H9 (cell line): Measurements from ENCODE around the gene UBE2U. TPM values are rescaled to one million over a fixed set of nuclear protein-coding genes. Genes with fewer than 3 reads are reported as not detected.

Experiments used
- DNase-seq: peaks from one replicate; pipeline ENCODE4 v3.0.0-alpha.2; 2017
- H2AFZ ChIP-seq: one replicate; pipeline ENCODE4 v1.6.1; 2013; ENCODE audit warnings: mild to moderate bottlenecking, low read length, control low read depth, moderate library complexity
- H2AK5ac ChIP-seq: 2 replicates; pipeline ENCODE4 v1.6.1; 2013; ENCODE audit warnings: low read length, control low read depth, mixed read lengths; ENCODE audit not compliant: insufficient read length
- H2BK120ac ChIP-seq: one replicate; pipeline ENCODE4 v1.6.1; 2013; ENCODE audit warnings: low read depth, mild to moderate bottlenecking, low read length, control low read depth, inconsistent platforms; ENCODE audit not compliant: poor library complexity, severe bottlenecking
- H2BK12ac ChIP-seq: 2 replicates; pipeline ENCODE4 v1.6.1; 2013; ENCODE audit warnings: low read length, control low read depth, mixed read lengths, low read depth; ENCODE audit not compliant: insufficient read length
- H2BK15ac ChIP-seq: 2 replicates; pipeline ENCODE4 v1.6.1; 2013; ENCODE audit warnings: low read depth, low read length, control low read depth
- H2BK20ac ChIP-seq: one replicate; pipeline ENCODE4 v1.6.1; 2013; ENCODE audit warnings: low read depth, mild to moderate bottlenecking, low read length, control low read depth, inconsistent platforms; ENCODE audit not compliant: poor library complexity, severe bottlenecking
- H2BK5ac ChIP-seq: 2 replicates; pipeline ENCODE4 v1.6.1; 2013; ENCODE audit warnings: low read length, control low read depth, mixed read lengths; ENCODE audit not compliant: insufficient read length
- H3K14ac ChIP-seq: 2 replicates; pipeline ENCODE4 v1.6.1; 2013; ENCODE audit warnings: low read length, control low read depth; ENCODE audit not compliant: insufficient read depth
- H3K18ac ChIP-seq: 2 replicates; pipeline ENCODE4 v1.6.1; 2013; ENCODE audit warnings: low read depth, mild to moderate bottlenecking, mixed read lengths, low read length, control low read depth; ENCODE audit not compliant: insufficient read length
- H3K23ac ChIP-seq: 2 replicates; pipeline ENCODE4 v1.6.1; 2013; ENCODE audit warnings: low read length, control low read depth, mixed read lengths, low read depth; ENCODE audit not compliant: insufficient read length
- H3K23me2 ChIP-seq: 2 replicates; pipeline ENCODE4 v1.6.1; 2013; ENCODE audit warnings: low read depth, mild to moderate bottlenecking, mixed read lengths, low read length, control low read depth; ENCODE audit not compliant: insufficient read length, poor library complexity, severe bottlenecking
- H3K27ac ChIP-seq: 2 replicates; pipeline ENCODE4 v1.5.1; 2013; ENCODE audit warnings: low read length, control low read depth, mixed read lengths, low read depth; ENCODE audit not compliant: insufficient read length
- H3K27me3 ChIP-seq: 2 replicates; pipeline ENCODE4 v1.6.1; 2013; ENCODE audit warnings: low read length, control low read depth, inconsistent platforms; ENCODE audit not compliant: insufficient read depth
- H3K4ac ChIP-seq: 2 replicates; pipeline ENCODE4 v1.6.1; 2013; ENCODE audit warnings: low read depth, mild to moderate bottlenecking, control low read depth, inconsistent platforms, low read length, moderate library complexity
- H3K4me1 ChIP-seq: 2 replicates; pipeline ENCODE4 v1.6.1; 2013; ENCODE audit warnings: low read length, control low read depth, inconsistent platforms; ENCODE audit not compliant: insufficient read depth
- H3K4me2 ChIP-seq: 2 replicates; pipeline ENCODE4 v1.6.1; 2013; ENCODE audit warnings: low read length, control low read depth, mixed read lengths; ENCODE audit not compliant: insufficient read length, insufficient read depth
- H3K56ac ChIP-seq: 2 replicates; pipeline ENCODE4 v1.6.1; 2013; ENCODE audit warnings: low read depth, mild to moderate bottlenecking, mixed read lengths, low read length, control low read depth; ENCODE audit not compliant: insufficient read length
- H3K79me1 ChIP-seq: 2 replicates; pipeline ENCODE4 v1.6.1; 2013; ENCODE audit warnings: low read depth, mild to moderate bottlenecking, moderate library complexity, low read length, control low read depth, inconsistent platforms; ENCODE audit not compliant: insufficient read depth, poor library complexity, severe bottlenecking
- H3K79me2 ChIP-seq: 2 replicates; pipeline ENCODE4 v1.6.1; 2013; ENCODE audit warnings: low read length, control low read depth, inconsistent platforms; ENCODE audit not compliant: insufficient read depth
- H3K9ac ChIP-seq: 2 replicates; pipeline ENCODE4 v1.6.1; 2013; ENCODE audit warnings: low read length, control low read depth, mixed read lengths; ENCODE audit not compliant: insufficient read length; ENCODE audit errors: extremely low read depth
- H3K9me3 ChIP-seq: one replicate; pipeline ENCODE4 v1.6.1; 2013; ENCODE audit warnings: low read depth, low read length, inconsistent platforms; ENCODE audit not compliant: control insufficient read depth
- H3T11ph ChIP-seq: one replicate; pipeline ENCODE4 v1.6.1; 2013; ENCODE audit warnings: mild to moderate bottlenecking, low read length, control low read depth, inconsistent platforms
- H4K20me1 ChIP-seq: one replicate; pipeline ENCODE4 v1.6.1; 2013; ENCODE audit not compliant: control insufficient read depth, insufficient read length, insufficient read depth
- H4K5ac ChIP-seq: 2 replicates; pipeline ENCODE4 v1.6.1; 2013; ENCODE audit warnings: low read depth, mild to moderate bottlenecking, mixed read lengths, low read length, control low read depth; ENCODE audit not compliant: insufficient read length
- H4K8ac ChIP-seq: replicated peaks from 2 replicates; pipeline ENCODE4 v1.6.1; 2013; ENCODE audit warnings: low read length, control low read depth, mixed read lengths, low read depth; ENCODE audit not compliant: insufficient read length
- H4K91ac ChIP-seq: 2 replicates; pipeline ENCODE4 v1.6.1; 2013; ENCODE audit warnings: low read depth, mild to moderate bottlenecking, moderate library complexity, mixed read lengths, low read length, control low read depth; ENCODE audit not compliant: insufficient read length
- H3K27ac Mint-ChIP-seq, 3 experiments: 2 replicates in 2 of 3; 3 replicates in 1 of 3; pipeline ENCODE4 v1.8.0; 2020 to 2021; ENCODE audit warnings: mixed read lengths in 3 of 3, mild to moderate bottlenecking in 1 of 3, moderate library complexity in 1 of 3
- H3K27me3 Mint-ChIP-seq: 2 replicates; pipeline ENCODE4 v1.8.0; 2021; ENCODE audit warnings: low read depth, mild to moderate bottlenecking, moderate library complexity, mixed read lengths
- H3K36me3 Mint-ChIP-seq, 3 experiments: 2 replicates in 2 of 3; 3 replicates in 1 of 3; pipeline ENCODE4 v1.8.0; 2020 to 2021; ENCODE audit warnings: low read depth in 3 of 3, mixed read lengths in 3 of 3; ENCODE audit not compliant: insufficient read depth in 1 of 3
- H3K4me1 Mint-ChIP-seq, 2 experiments: 2 replicates each; pipeline ENCODE4 v1.8.0; 2020; ENCODE audit warnings: mixed read lengths in 2 of 2
- H3K4me3 Mint-ChIP-seq, 2 experiments: 2 replicates in 1 of 2; 3 replicates in 1 of 2; pipeline ENCODE4 v1.8.0; 2020 to 2021; ENCODE audit warnings: mild to moderate bottlenecking in 2 of 2, mixed read lengths in 2 of 2, moderate library complexity in 1 of 2
- H3K9me3 Mint-ChIP-seq, 2 experiments: 2 replicates in 1 of 2; 3 replicates in 1 of 2; pipeline ENCODE4 v1.8.0; 2020; ENCODE audit warnings: mild to moderate bottlenecking in 2 of 2, mixed read lengths in 2 of 2, moderate library complexity in 1 of 2
- CTCF ChIP-seq: fragments of 200-600 bp; sonication (generic); conservative IDR thresholded peaks from 3 replicates; pipeline ENCODE4 v1.8.0; 2021; ENCODE audit warnings: antibody characterized with exemption, mild to moderate bottlenecking
- WGBS: extraction: QIAGEN DNeasy Blood & Tissue Kit; methylation state at CpG from one replicate; pipeline ENCODE4 v1.1.7; 2013; ENCODE audit warnings: missing lambda C conversion rate, low lambda C conversion rate, mixed read lengths; ENCODE audit not compliant: insufficient read length; ENCODE audit errors: extremely low coverage; 5-methylcytosine and 5-hydroxymethylcytosine counted together
- total RNA-seq: library from RNA; stranded (reverse); gene quantifications from 2 replicates; pipeline ENCODE4 v1.2.1, GENCODE V29; 2021

Gene UBE2U
- total RNA-seq, 1 experiment from 2014 or later = not detected

GRCh38 chr1:64246294-64246917 is 43.0 kb downstream of the UBE2U start:
- peaks cover 13% of the 10 kb centered on the region; the same call in 1 of the 2 replicates for H3K4me1 ChIP-seq
- no peaks in the 10 kb centered on the region for H3K23me2 ChIP-seq
- H3K4me2 ChIP-seq = no peak overlapping the region
- Mint-ChIP-seq H3K4me1 (peaks cover 32 to 36% of the 10 kb centered on the region in 2 experiments), H3K9me3 (no peaks in the 10 kb centered on the region), H3K36me3 (no peaks in the 10 kb centered on the region), H3K27me3 (no peaks in the 10 kb centered on the region), H3K27ac (no peak overlapping the region), H3K4me3 (no peak overlapping the region)
- no peak overlapping the region for H2BK120ac ChIP-seq
- H2BK15ac ChIP-seq = no peak overlapping the region
- H3K27ac ChIP-seq = no peak overlapping the region
- TF ChIP-seq CTCF = peak; percentile 91
- H2AK5ac ChIP-seq = no peak overlapping the region
- H3T11ph ChIP-seq = no peak overlapping the region
- no peaks in the 10 kb centered on the region for H3K79me2 ChIP-seq
- H3K79me1 ChIP-seq = no peaks in the 10 kb centered on the region
- H3K27me3 ChIP-seq = no peaks in the 10 kb centered on the region
- no peak overlapping the region for H4K5ac ChIP-seq
- no peak overlapping the region for H3K56ac ChIP-seq
- no peak overlapping the region for H3K4ac ChIP-seq
- no peaks in the 10 kb centered on the region for H3K9me3 ChIP-seq
- H3K18ac ChIP-seq = no peak overlapping the region
- H2BK5ac ChIP-seq = no peak overlapping the region
- H3K9ac ChIP-seq = no peak overlapping the region
- no peak overlapping the region for H2AFZ ChIP-seq
- H2BK12ac ChIP-seq = no peak overlapping the region
- no peak overlapping the region for H4K8ac ChIP-seq
- no peak overlapping the region for H3K23ac ChIP-seq
- no peak overlapping the region for H4K91ac ChIP-seq
- no peak for DNase-seq
- no CpG with 5 or more reads among the region's 4 CpGs for WGBS
- H3K14ac ChIP-seq = no peak overlapping the region
- no peak overlapping the region for H2BK20ac ChIP-seq
- H4K20me1 ChIP-seq = no peaks in the 10 kb centered on the region
